Thyroid gland (tissue), 4 donors: ENCODE measurements around the gene SRRT.

Experiments
- CTCF ChIP-seq, 6 experiments: fragments of 200-600 bp in 3 of 6; fragments of 450-650 bp in 3 of 6; sonication (generic) in 3 of 6; IDR thresholded peaks; one replicate each; pipeline ENCODE4 v1.5.1; 2016 to 2019; ENCODE audit warnings: antibody characterized with exemption in 6 of 6, mild to moderate bottlenecking in 2 of 6, inconsistent platforms in 1 of 6, moderate library complexity in 1 of 6
- POLR2A ChIP-seq, 2 donors: fragments of 450-650 bp; IDR thresholded peaks; one replicate each; pipeline ENCODE4 v1.6.1; 2017; ENCODE audit warnings: antibody characterized with exemption in 2 of 2, mild to moderate bottlenecking in 2 of 2, moderate library complexity in 1 of 2

GRCh38 chr7:100914879-100915447 lies 40.1 kb downstream of the SRRT start:
- TF ChIP-seq CTCF (IDR thresholded peaks at IDR 0.05) (no peak), POLR2A (IDR thresholded peaks at IDR 0.05) (no peak)
